HCT116 (cell line): ENCODE results near the gene CNDP1.

Experiments
- CBX3 ChIP-seq: IDR thresholded peaks from 2 replicates; pipeline ENCODE4 v1.6.1; 2012; ENCODE audit warnings: low read depth
- CEBPB ChIP-seq: IDR thresholded peaks from 2 replicates; pipeline ENCODE4 v1.6.1; 2012; ENCODE audit warnings: low read depth
- EGR1 ChIP-seq: IDR thresholded peaks from 2 replicates; pipeline ENCODE4 v1.6.1; 2012; ENCODE audit warnings: low read depth
- ELF1 ChIP-seq: IDR thresholded peaks from 2 replicates; pipeline ENCODE4 v1.6.1; 2012; ENCODE audit warnings: low read depth, borderline replicate concordance
- EZH2 ChIP-seq: fragments of 200-600 bp; sonication (generic); IDR thresholded peaks from 2 replicates; pipeline ENCODE4 v1.6.1; 2017; ENCODE audit warnings: antibody characterized with exemption, mixed run types
- POLR2A ChIP-seq: IDR thresholded peaks from 2 replicates; pipeline ENCODE4 v1.7.0; 2011; ENCODE audit warnings: borderline replicate concordance; ENCODE audit not compliant: insufficient read depth, insufficient read length; ENCODE audit errors: extremely low read depth
- POLR2AphosphoS5 ChIP-seq: IDR thresholded peaks from 2 replicates; pipeline ENCODE4 v1.6.1; 2011; ENCODE audit warnings: mild to moderate bottlenecking, low read depth, low read length, moderate library complexity
- SIN3A ChIP-seq: IDR thresholded peaks from 2 replicates; pipeline ENCODE4 v1.6.1; 2012; ENCODE audit warnings: low read depth
- SRF ChIP-seq: IDR thresholded peaks from 2 replicates; pipeline ENCODE4 v1.6.1; 2012; ENCODE audit warnings: low read depth
- YY1 ChIP-seq: IDR thresholded peaks from 2 replicates; pipeline ENCODE4 v1.6.1; 2011; ENCODE audit warnings: low read length, low read depth, moderate library complexity, mild to moderate bottlenecking; ENCODE audit not compliant: insufficient replicate concordance; ENCODE audit errors: extremely low read depth
- ZNF274 ChIP-seq: fragments of 200-500 bp; sonication (Bioruptor generic); IDR thresholded peaks from 2 replicates; pipeline ENCODE4 v1.6.1; 2014; ENCODE audit warnings: mild to moderate bottlenecking, low read depth, low read length, inconsistent platforms
- TF ChIP-seq, protein P1 (sequence below), 3 experiments: fragments of 200-600 bp in 1 of 3; sonication (generic) in 1 of 3; IDR thresholded peaks in 2 of 3; conservative IDR thresholded peaks in 1 of 3; 2 replicates each; pipeline ENCODE4 v1.5.1; 2012 to 2017; ENCODE audit warnings: low read depth in 2 of 3, low read length in 2 of 3, antibody characterized with exemption in 1 of 3, borderline replicate concordance in 1 of 3, control low read depth in 1 of 3, mild to moderate bottlenecking in 1 of 3, mixed read lengths in 1 of 3, mixed run types in 1 of 3, moderate library complexity in 1 of 3; ENCODE audit not compliant: insufficient read depth in 1 of 3

- TF ChIP-seq, protein P1, sequence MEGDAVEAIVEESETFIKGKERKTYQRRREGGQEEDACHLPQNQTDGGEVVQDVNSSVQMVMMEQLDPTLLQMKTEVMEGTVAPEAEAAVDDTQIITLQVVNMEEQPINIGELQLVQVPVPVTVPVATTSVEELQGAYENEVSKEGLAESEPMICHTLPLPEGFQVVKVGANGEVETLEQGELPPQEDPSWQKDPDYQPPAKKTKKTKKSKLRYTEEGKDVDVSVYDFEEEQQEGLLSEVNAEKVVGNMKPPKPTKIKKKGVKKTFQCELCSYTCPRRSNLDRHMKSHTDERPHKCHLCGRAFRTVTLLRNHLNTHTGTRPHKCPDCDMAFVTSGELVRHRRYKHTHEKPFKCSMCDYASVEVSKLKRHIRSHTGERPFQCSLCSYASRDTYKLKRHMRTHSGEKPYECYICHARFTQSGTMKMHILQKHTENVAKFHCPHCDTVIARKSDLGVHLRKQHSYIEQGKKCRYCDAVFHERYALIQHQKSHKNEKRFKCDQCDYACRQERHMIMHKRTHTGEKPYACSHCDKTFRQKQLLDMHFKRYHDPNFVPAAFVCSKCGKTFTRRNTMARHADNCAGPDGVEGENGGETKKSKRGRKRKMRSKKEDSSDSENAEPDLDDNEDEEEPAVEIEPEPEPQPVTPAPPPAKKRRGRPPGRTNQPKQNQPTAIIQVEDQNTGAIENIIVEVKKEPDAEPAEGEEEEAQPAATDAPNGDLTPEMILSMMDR (IDR thresholded peaks at IDR 0.05 in 2 of 3, conservative IDR thresholded peaks at IDR 0.05 in 1 of 3; ENCODE audit: borderline replicate concordance in 1 of 3, insufficient read depth in 1 of 3, low read depth in 2 of 3, low read length in 2 of 3): no peak
- TF ChIP-seq YY1: no peak
- no peak for TF ChIP-seq SRF
- TF ChIP-seq POLR2A: no peak
- TF ChIP-seq POLR2AphosphoS5: no peak
- no peak for TF ChIP-seq ZNF274
- no peak for TF ChIP-seq CEBPB
- no peak for TF ChIP-seq ELF1
- TF ChIP-seq EZH2: no peak
- no peak for TF ChIP-seq EGR1
- TF ChIP-seq CBX3: no peak
- TF ChIP-seq SIN3A: no peak
These were observed 27.0 kb upstream of the CNDP1 start for GRCh38 chr18:74507097-74507881.
